ENCODE measurements around the gene CHRNB2.

CHRNB2 gene

GRCh38 chr1:154593390-154593789 is 25.8 kb downstream of the CHRNB2 start:
- Histone ChIP-seq H3K36me3 (replicated peaks; ENCODE audit: insufficient read depth, low read length) (peaks cover 48% of the 10 kb centered on the region), H3K4me3 (ENCODE audit: low read length) (no peak overlapping the region), H3F3A (ENCODE audit: insufficient read depth, low read length) (no peaks in the 10 kb centered on the region), H3K9ac (ENCODE audit: low read length) (no peak overlapping the region), H4K20me1 (ENCODE audit: insufficient read depth, low read length) (no peaks in the 10 kb centered on the region), H3K27ac (ENCODE audit: low read length) (no peak overlapping the region), H3K27me3 (replicated peaks; ENCODE audit: insufficient read depth, low read length) (no peaks in the 10 kb centered on the region), H3K79me2 (ENCODE audit: low read length) (peaks cover 59% of the 10 kb centered on the region), H3K4me2 (ENCODE audit: low read depth, low read length) (no peak overlapping the region), H3K9me2 (replicated peaks; ENCODE audit: insufficient read depth, low read length) (no peaks in the 10 kb centered on the region), H2AFZ (ENCODE audit: low read length) (no peak overlapping the region), H3K4me1 (ENCODE audit: low read length) (no peaks in the 10 kb centered on the region), H3K9me3 (replicated peaks; ENCODE audit: insufficient read depth, low read length) (no peaks in the 10 kb centered on the region)
- TF ChIP-seq EZH2phosphoT487 (IDR thresholded peaks at IDR 0.05; ENCODE audit: low read length) (no peak), EZH2 (optimal IDR thresholded peaks at IDR 0.05; ENCODE audit: low read depth, low read length) (no peak), CTCF (IDR thresholded peaks at IDR 0.05; ENCODE audit: low read length) (no peak)
- no peak for DNase-seq

- no peak overlapping the region for H3K4me3 ChIP-seq (ENCODE audit: low read length)
- H2AFZ ChIP-seq (ENCODE audit: low read length), result no peak overlapping the region
- no peak for DNase-seq
- TF ChIP-seq CTCF (IDR thresholded peaks at IDR 0.05; ENCODE audit: low read length) (no peak), EZH2 (optimal IDR thresholded peaks at IDR 0.05; ENCODE audit: low read depth, low read length) (no peak), EZH2phosphoT487 (IDR thresholded peaks at IDR 0.05; ENCODE audit: low read length) (no peak)
- H3K4me2 ChIP-seq (ENCODE audit: low read depth, low read length), result no peak overlapping the region
- no peaks in the 10 kb centered on the region for H3K4me1 ChIP-seq (ENCODE audit: low read length)
- H3K27ac ChIP-seq (ENCODE audit: low read length), result no peak overlapping the region
- no peaks in the 10 kb centered on the region for H3F3A ChIP-seq (ENCODE audit: insufficient read depth, low read length)
- peaks cover 7% of the 10 kb centered on the region; the same call in 1 of the 2 replicates for H4K20me1 ChIP-seq (ENCODE audit: insufficient read depth, low read length)
- H3K9me3 ChIP-seq (replicated peaks; ENCODE audit: insufficient read depth, low read length), result no peaks in the 10 kb centered on the region
- H3K79me2 ChIP-seq (ENCODE audit: low read length), result peaks cover 69% of the 10 kb centered on the region
- H3K9ac ChIP-seq (ENCODE audit: low read length), result no peak overlapping the region
- no peaks in the 10 kb centered on the region for H3K9me2 ChIP-seq (replicated peaks; ENCODE audit: insufficient read depth, low read length)
- peaks cover 40% of the 10 kb centered on the region for H3K36me3 ChIP-seq (replicated peaks; ENCODE audit: insufficient read depth, low read length)
- H3K27me3 ChIP-seq (replicated peaks; ENCODE audit: insufficient read depth, low read length), result no peaks in the 10 kb centered on the region
Measured at GRCh38 chr1:154594811-154595210, 27.2 kb downstream of the CHRNB2 start.

GRCh38 chr1:154595621-154596020 is 28.0 kb downstream of the CHRNB2 start:
- H3K27ac ChIP-seq (ENCODE audit: low read length), result no peak overlapping the region
- no peak overlapping the region for H2AFZ ChIP-seq (ENCODE audit: low read length)
- no peaks in the 10 kb centered on the region for H3K9me3 ChIP-seq (replicated peaks; ENCODE audit: insufficient read depth, low read length)
- no peaks in the 10 kb centered on the region for H3F3A ChIP-seq (ENCODE audit: insufficient read depth, low read length)
- H4K20me1 ChIP-seq (ENCODE audit: insufficient read depth, low read length), result peaks cover 8% of the 10 kb centered on the region; the same call in 1 of the 2 replicates
- H3K79me2 ChIP-seq (ENCODE audit: low read length), result peaks cover 74% of the 10 kb centered on the region
- H3K4me1 ChIP-seq (ENCODE audit: low read length), result no peaks in the 10 kb centered on the region
- no peak overlapping the region for H3K9ac ChIP-seq (ENCODE audit: low read length)
- no peak overlapping the region for H3K4me2 ChIP-seq (ENCODE audit: low read depth, low read length)
- TF ChIP-seq CTCF (IDR thresholded peaks at IDR 0.05; ENCODE audit: low read length), result no peak
- no peak for TF ChIP-seq EZH2 (optimal IDR thresholded peaks at IDR 0.05; ENCODE audit: low read depth, low read length)
- no peak for TF ChIP-seq EZH2phosphoT487 (IDR thresholded peaks at IDR 0.05; ENCODE audit: low read length)
- no peaks in the 10 kb centered on the region for H3K9me2 ChIP-seq (replicated peaks; ENCODE audit: insufficient read depth, low read length)
- no peak overlapping the region for H3K4me3 ChIP-seq (ENCODE audit: low read length)
- peaks cover 33% of the 10 kb centered on the region for H3K36me3 ChIP-seq (replicated peaks; ENCODE audit: insufficient read depth, low read length)
- H3K27me3 ChIP-seq (replicated peaks; ENCODE audit: insufficient read depth, low read length), result no peaks in the 10 kb centered on the region
- DNase-seq, result no peak

Data from MM.1S (cell line).